Right lobe of liver (tissue), 6 donors: ENCODE results near the gene URB1. TPM values are rescaled to one million over a fixed set of nuclear protein-coding genes. Genes with fewer than 3 reads are reported as not detected.

Experiments
- ATAC-seq, 4 donors: fragments of 200-7000 bp; cut with Tn5 transposase; one replicate each; pipeline ENCODE4 v1.9.1; 2020; ENCODE audit warnings: mild to moderate bottlenecking in 4 of 4, moderate library complexity in 4 of 4
- DNase-seq, 3 donors: peaks; one replicate each; pipeline ENCODE4 v3.0.0-alpha.2; 2020
- H3K27ac ChIP-seq, 3 donors: fragments of 200-600 bp; one replicate each; pipeline ENCODE4 v1.8.0; 2022
- H3K27me3 ChIP-seq, 2 donors: fragments of 200-600 bp; one replicate each; pipeline ENCODE4 v1.8.0; 2022
- H3K36me3 ChIP-seq, 4 donors: fragments of 200-600 bp; sonication (generic) in 1 of 4; one replicate each; pipeline versions ENCODE4 v1.5.1 to v1.8.0; 2017 to 2022; ENCODE audit warnings: control low read depth in 1 of 4
- H3K4me1 ChIP-seq, 4 donors: fragments of 200-600 bp; sonication (generic) in 1 of 4; one replicate each; pipeline versions ENCODE4 v1.5.1 to v1.8.0; 2017 to 2022; ENCODE audit warnings: control low read depth in 1 of 4
- H3K4me3 ChIP-seq, 3 donors: fragments of 200-600 bp; one replicate each; pipeline ENCODE4 v1.8.0; 2022
- H3K9me3 ChIP-seq, 4 donors: fragments of 200-600 bp; sonication (generic) in 1 of 4; one replicate each; pipeline versions ENCODE4 v1.5.1 to v1.8.0; 2017 to 2022; ENCODE audit warnings: control low read depth in 1 of 4
- CTCF ChIP-seq, 4 donors: fragments of 200-600 bp in 3 of 4; fragments of 450-650 bp in 1 of 4; IDR thresholded peaks; one replicate each; pipeline versions ENCODE4 v1.5.1 to v1.8.0; 2016 to 2022; ENCODE audit warnings: antibody characterized with exemption in 4 of 4, mild to moderate bottlenecking in 2 of 4
- POLR2A ChIP-seq: fragments of 450-650 bp; IDR thresholded peaks from one replicate; pipeline ENCODE4 v1.6.1; 2017; ENCODE audit warnings: antibody characterized with exemption, mild to moderate bottlenecking
- WGBS: methylation state at CpG from one replicate; pipeline ENCODE4 v1.1.6; 2018; ENCODE audit warnings: low coverage, low lambda C conversion rate; ENCODE audit not compliant: insufficient coverage; ENCODE audit errors: missing lambda C conversion rate; 5-methylcytosine and 5-hydroxymethylcytosine counted together
- intact Hi-C, 2 donors: fragments of 100-400 bp; cut with DNase I; formaldehyde crosslinking; loops; one replicate each; pipeline versions ENCODE4 v1.11.2 to v1.14.1; 2022
- total RNA-seq, 6 experiments: library from RNA; depleted of rRNA in 2 of 6; stranded (reverse); fragments of >200 nt in 2 of 6; fragmentation: NEBNext Ultra II Directional in 3 of 6; extraction: Animal tissue kit (Norgen Biotek cat#: 25700) in 3 of 6; gene quantifications; one replicate each; pipeline versions ENCODE4 v1.1.0 to v1.2.4, GENCODE V29; 2016 to 2023
- donor health status: DM: no; HTN: yes; CAD: no.
- donor health status: DM: no; HTN: no; CAD: no.
- donor health status: DM: no; HTN: no; CAD: no.
- donor health status: DM: no; HTN: yes; CAD: no.
- donor health status: DM: no; HTN: yes; CAD: no.

The URB1 gene
- total RNA-seq, 6 experiments from 2014 or later = 6.3 to 13.6 (median 9.8) TPM

GRCh38 chr21:32356874-32357395, 35.9 kb downstream of the URB1 start:
- DNase-seq (peak in 1 of 3 donors; percentile 10), ATAC-seq (no peak)
- Histone ChIP-seq H3K27ac (no peak overlapping the region), H3K27me3 (no peaks in the 10 kb centered on the region), H3K4me3 (no peak overlapping the region), H3K9me3 (no peaks in the 10 kb centered on the region), H3K36me3 (peaks cover 0 to 94% (median 36%) of the 10 kb centered on the region in 4 donors), H3K4me1 (no peaks in the 10 kb centered on the region)
- intact Hi-C loops = no loop called here
- WGBS = 86% methylated on average over 1 of the region's 1 CpG
- TF ChIP-seq CTCF (IDR thresholded peaks at IDR 0.05) (no peak), POLR2A (no peak)

- 100% methylated on average over 5 of the region's 8 CpGs for WGBS
- Histone ChIP-seq H3K27ac (no peak overlapping the region), H3K9me3 (no peaks in the 10 kb centered on the region), H3K36me3 (peaks cover 0 to 88% (median 33%) of the 10 kb centered on the region in 4 donors), H3K27me3 (no peaks in the 10 kb centered on the region), H3K4me1 (no peaks in the 10 kb centered on the region), H3K4me3 (no peak overlapping the region)
- ATAC-seq (no peak), DNase-seq (peak in 1 of 3 donors; percentile 19)
- TF ChIP-seq POLR2A (no peak), CTCF (IDR thresholded peaks at IDR 0.05) (no peak)
- intact Hi-C loops = no loop called here
These were observed 39.7 kb downstream of the URB1 start for GRCh38 chr21:32353002-32353711.

- peaks cover 0 to 88% (median 36%) of the 10 kb centered on the region in 4 donors for H3K36me3 ChIP-seq
- intact Hi-C loops = no loop called here
- no peaks in the 10 kb centered on the region for H3K4me1 ChIP-seq
- H3K27me3 ChIP-seq = no peaks in the 10 kb centered on the region
- WGBS = 91% methylated on average over 4 of the region's 7 CpGs
- no peak for TF ChIP-seq CTCF (IDR thresholded peaks at IDR 0.05)
- no peak for TF ChIP-seq POLR2A
- H3K27ac ChIP-seq = no peak overlapping the region
- H3K9me3 ChIP-seq = no peaks in the 10 kb centered on the region
- no peak for ATAC-seq
- H3K4me3 ChIP-seq = no peak overlapping the region
- peak in 1 of 3 donors; percentile 27 for DNase-seq
These were observed 40.3 kb downstream of the URB1 start for GRCh38 chr21:32352526-32352925.

GRCh38 chr21:32351428-32351827, 41.4 kb downstream of the URB1 start:
- intact Hi-C loops = no loop called here
- no peaks in the 10 kb centered on the region for H3K27me3 ChIP-seq
- ATAC-seq = no peak

More at GRCh38 chr21:32351428-32351827, 41.4 kb downstream of the URB1 start:
- 80% methylated on average over 2 of the region's 6 CpGs for WGBS
- peak in 1 of 3 donors; percentile 22 for DNase-seq
- H3K9me3 ChIP-seq = no peaks in the 10 kb centered on the region
- H3K27ac ChIP-seq = no peak overlapping the region
- H3K4me3 ChIP-seq = no peak overlapping the region
- H3K4me1 ChIP-seq = no peaks in the 10 kb centered on the region
- H3K36me3 ChIP-seq = peaks cover 0 to 90% (median 38%) of the 10 kb centered on the region in 4 donors
- TF ChIP-seq CTCF (IDR thresholded peaks at IDR 0.05) = no peak
- no peak for TF ChIP-seq POLR2A
